GM18519 (cell line): ENCODE measurements around the gene DENND1A.
A peak's percentile ranks its signal among the peaks of the same experiment; 100 is the strongest.
"Not testable (repeated sequence)": the region's sequence is repeated elsewhere in the genome, so short reads cannot be mapped to it uniquely, and the experiment has no call there.

Source experiments
- ATAC-seq: cut with Tn5 transposase; IDR thresholded peaks from one replicate; pipeline ENCODE4 v1.9.1; 2021; ENCODE audit warnings: mild to moderate bottlenecking, moderate library complexity; ENCODE audit not compliant: unreplicated experiment, low FRiP score

The DENND1A gene

DNA sequence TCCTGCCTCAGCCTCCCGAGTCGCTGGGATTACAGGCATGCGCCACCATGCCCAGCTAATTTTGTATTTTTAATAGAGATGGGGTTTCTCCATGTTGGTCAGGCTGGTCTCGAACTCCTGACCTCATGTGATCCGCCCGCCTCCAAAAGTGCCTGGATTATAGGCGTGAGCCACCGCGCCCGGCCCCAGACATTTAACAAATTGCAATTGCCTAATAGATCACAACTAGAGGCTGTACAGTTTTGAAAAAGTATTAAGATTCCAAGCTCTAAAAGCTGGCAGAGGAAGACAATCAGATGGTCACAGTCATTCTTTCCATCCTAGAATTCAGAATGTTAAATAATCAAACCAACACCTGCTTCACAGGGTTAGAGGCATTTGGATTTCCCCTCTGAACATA, 293.1 kb downstream of the DENND1A start:
- ATAC-seq: not testable (repeated sequence)

DNA sequence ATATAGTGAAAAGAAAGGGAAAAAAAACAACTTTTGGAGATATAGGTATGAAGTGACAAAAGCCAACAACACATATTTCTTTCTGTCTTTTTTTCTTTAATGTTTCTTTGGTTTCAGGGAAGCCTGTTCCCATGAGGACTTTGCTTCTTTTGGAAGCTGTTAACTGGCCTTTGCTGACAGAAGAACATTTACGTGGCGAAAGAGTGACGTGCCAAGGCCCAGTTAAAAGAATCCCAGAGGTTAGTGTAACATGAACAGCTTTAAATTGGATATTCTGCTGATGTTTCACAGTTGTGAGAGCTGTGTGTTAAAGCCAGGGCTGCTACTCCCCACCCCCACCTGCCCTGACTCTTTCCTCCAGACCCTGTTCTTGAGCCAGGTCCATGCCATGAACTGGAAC, 298.1 kb downstream of the DENND1A start:
- no peak for ATAC-seq

DNA sequence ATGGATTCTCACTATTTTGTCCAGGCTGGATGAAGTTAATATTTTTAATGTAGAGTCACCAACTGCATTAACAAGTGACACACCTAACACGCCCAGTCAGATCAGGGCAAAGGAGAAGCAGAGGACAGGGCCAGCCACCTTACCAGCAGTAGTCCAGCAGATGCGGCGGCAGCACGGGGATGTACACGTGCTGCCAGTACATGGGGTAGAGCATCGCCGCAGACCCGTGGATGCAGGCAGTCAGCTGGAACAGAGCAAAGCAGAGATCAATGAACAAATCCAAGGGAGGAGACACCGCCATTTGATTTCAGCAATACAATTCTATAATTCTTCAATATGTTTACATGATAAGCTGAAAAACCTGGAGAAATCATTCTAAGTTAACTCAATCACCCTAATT, 299.7 kb downstream of the DENND1A start:
- no peak for ATAC-seq

- ATAC-seq: no peak
Measured at GRCh38 chr9:123629531-123629930, 300.4 kb downstream of the DENND1A start.

DNA sequence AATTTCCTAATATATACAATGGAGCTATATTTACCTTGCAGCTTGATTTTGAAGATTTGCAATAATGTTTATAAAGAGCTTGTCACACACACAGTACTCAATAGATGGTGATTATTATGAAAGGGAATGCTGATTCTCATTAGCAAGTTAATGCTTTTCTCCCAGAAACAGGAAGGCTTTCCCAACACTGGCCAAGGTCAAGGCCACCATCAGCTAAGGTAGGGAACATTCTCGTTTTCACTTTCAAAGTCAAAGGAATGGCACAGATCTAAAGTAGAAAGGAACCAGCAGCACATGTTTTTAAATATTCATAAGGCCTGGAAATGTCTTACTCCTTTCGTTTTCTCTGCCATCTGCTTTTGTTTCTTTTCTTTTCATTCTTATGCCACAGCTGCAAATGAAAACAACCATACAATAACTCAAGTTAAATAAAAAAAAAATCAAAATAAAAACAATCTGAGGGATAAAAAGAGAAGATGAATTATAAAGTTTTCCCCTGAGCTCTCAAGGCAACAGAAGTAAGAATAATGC, 307.1 kb downstream of the DENND1A start:
- ATAC-seq: no peak

DNA sequence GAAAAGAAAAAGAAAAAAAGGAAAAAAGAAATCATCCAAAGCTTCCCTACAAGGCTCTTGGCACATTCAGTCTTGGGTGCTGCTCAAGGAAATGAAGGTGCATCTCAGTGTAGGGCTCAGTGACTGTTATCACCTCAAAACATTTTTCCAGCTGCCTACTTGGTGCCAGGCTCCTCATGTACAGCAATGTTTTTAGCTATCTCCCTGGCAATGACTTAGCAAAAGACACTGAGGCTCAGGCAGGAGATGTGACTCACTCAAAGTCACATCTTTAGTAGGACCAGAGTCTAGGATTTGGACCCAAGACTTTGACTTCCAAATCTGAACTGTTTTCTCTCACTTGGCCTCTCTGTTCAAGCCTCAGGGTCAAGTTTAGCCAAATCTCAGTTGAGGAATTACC, 309.7 kb downstream of the DENND1A start:
- no peak for ATAC-seq

DNA sequence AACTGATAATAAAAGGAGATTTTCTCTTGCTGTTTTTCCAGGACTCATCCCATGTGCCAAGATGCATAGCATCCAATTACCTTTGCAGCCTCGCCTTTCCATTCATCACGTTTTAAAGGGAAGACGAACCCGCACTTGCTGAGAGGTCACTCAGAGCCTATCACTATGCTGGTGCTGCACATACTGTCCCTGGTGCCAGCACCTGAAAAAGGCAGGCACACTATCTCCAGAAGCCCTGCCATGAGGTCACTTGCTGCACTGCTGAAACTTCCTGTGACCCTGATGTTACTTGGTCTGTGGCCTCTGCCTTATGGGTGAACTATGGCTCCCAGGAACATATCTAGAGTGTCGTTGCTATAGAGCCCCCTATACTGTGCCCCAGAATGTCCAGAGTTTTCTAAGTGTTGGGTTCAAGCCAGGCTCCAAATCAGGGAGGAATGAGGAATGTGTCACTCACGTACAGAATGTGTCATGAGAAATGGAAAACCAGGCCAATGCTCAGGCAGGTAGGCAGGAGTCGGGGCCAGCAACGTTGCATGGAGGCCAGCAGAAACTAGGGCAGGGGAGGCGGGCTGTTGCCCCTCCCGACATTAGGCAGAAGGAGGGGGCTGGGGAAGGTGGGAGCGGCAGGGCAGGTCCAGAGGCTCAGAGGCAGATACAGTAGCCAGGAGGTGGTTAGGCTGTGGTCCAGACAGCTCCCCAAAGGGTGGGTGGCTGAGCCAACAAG, 311.8 kb downstream of the DENND1A start:
- no peak for ATAC-seq

- ATAC-seq: no peak
Measured at GRCh38 chr9:123617286-123617685, 312.6 kb downstream of the DENND1A start.

GRCh38 chr9:123616707-123617106, 313.2 kb downstream of the DENND1A start:
- ATAC-seq: no peak

- no peak for ATAC-seq
Measured at GRCh38 chr9:123615381-123615780, 314.5 kb downstream of the DENND1A start.

GRCh38 chr9:123614306-123615263, 315.3 kb downstream of the DENND1A start:
- ATAC-seq: no peak

- ATAC-seq: no peak
Measured at GRCh38 chr9:123611226-123611625, 318.7 kb downstream of the DENND1A start.

- ATAC-seq: no peak
Measured at GRCh38 chr9:123609844-123610243, 320.1 kb downstream of the DENND1A start.

- peak; percentile 91 for ATAC-seq
Measured at GRCh38 chr9:123608104-123608503, 321.8 kb downstream of the DENND1A start.

GRCh38 chr9:123607479-123607878, 322.4 kb downstream of the DENND1A start:
- ATAC-seq: no peak

DNA sequence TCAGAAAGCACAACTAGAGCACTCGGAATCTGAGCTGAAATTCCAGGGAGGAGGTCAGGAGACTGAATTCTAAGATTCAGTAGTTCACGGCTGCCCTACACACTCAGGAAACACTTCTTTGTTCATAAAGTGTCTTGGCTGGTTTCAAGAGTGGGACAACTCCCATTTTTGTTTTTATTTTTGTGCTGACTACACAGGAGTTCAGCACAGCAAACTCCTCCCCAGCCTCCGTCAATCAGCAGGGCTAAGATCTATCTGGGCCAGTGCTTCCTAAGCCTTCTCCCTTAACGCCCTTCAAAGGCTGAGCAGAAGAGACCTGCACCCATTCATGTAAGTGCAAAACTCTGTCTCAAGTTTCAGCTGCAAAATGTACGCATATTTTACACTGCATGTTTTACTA, 323.8 kb downstream of the DENND1A start:
- ATAC-seq: no peak

- ATAC-seq: no peak
Measured at GRCh38 chr9:123605286-123605685, 324.6 kb downstream of the DENND1A start.

DNA sequence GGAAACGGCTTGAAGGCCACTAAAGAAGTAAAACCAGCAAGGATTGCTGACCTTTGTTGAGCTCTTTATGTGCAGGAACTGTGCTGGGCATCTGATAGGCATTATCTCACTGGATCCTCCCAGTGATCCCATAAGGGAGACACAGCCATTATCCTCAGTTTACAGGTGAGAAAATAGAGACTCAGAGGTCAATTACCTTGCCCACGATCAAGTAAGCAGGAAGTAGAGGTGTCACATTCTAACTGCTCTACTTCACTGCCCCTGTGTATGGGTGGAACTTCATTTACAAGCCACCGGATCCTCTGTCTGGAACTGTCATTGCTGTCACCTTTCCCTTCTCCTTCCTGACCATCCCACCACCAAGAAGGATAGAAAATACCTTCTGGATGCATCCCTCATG, 325.1 kb downstream of the DENND1A start:
- no peak for ATAC-seq

DNA sequence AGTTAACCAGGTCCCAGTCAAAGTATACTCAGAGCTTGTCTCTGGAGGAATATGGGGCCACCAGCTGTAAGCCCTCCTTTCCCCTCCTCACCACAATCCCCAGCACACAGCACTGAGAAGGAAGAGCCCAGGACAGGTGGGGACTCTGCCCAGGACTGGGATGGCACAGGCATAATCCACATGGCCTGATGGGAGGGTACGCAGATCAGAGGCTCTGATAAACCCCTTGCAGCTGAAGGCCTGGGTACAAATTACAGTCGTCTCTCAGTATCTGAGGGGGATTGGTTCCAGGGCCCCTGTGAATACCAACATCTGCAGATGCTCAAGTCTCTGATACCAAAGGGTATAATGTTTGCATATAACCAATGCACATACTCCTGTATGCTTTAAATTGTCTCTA, 328.1 kb downstream of the DENND1A start:
- ATAC-seq: no peak

DNA sequence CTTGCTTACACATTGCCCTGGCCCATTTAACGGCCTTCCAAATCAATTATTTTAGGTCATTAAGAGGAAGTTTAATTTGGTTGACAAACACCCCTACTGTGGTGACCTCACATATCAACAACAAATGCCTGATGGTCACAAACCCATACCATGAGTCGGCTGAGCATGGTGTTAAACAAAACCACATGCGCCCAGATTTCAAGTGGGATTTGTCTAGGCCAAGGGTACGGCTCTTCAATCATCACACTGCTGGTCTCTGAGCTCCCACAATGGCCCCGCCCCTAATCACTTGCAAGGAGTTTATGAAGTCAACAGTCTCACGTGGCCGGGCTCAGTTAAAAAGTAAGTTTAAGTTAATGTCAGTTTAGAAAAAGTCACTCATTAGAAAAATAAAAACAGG, 330.1 kb downstream of the DENND1A start:
- no peak for ATAC-seq

DNA sequence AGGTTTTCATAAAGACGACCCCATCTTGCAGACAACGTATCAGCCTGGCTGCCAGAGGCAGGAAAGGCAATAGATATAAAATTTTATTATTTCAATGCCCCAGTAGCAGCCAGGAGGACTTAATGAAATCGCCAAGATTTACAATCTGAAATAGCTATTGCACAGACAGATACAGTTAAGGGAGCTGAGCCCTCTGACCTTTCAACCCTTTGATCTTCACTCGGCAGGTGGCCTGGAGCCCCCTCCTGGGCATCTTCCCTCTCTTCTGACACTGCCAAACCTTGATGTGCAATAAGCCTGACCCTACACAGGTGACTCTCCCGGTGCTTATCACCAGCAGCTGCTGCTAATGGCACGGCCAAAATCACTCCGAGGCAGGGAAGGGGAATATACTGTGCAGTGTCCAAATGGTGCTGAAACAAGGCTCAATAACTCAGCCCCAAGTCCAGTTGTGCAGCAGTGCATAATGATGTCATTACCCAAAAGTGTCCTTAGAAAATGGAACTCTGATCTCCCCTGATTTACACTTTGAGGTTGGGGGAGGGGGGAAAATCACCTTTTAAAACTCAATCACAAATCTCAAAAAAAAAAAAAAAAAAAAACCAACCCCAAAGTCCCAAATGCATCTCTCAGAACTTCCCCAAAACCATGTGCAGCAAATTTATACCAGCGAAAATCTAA, 331.9 kb downstream of the DENND1A start:
- no peak for ATAC-seq
